Endothelial cell of umbilical vein (primary cell): ENCODE measurements around the gene NUMA1. TPM values are rescaled to one million over a fixed set of nuclear protein-coding genes. Genes with fewer than 3 reads are reported as not detected.

Source experiments
- BruUV-seq: library from RNA; stranded (reverse); fragments of 400-500 nt; replicated peaks from 2 replicates; lab custom pipeline; 2021; lab: Mats Ljungman, UMichigan
- CTCF ChIA-PET: fragments of 300-600, 350-600 bp; sonication (Branson Sonifier 250); formaldehyde crosslinking; loops from one replicate; lab custom pipeline; 2021; ENCODE audit warnings: antibody characterized with exemption, inconsistent platforms; lab: Charles Lee
- POLR2A ChIA-PET: fragments of 300-600, 350-600 bp; sonication (Branson Sonifier 250); formaldehyde crosslinking; loops from one replicate; lab custom pipeline; 2021; ENCODE audit warnings: antibody characterized with exemption, inconsistent platforms; lab: Charles Lee
- DNase-seq: peaks from one replicate; pipeline ENCODE4 v3.0.0-alpha.2; 2011; ENCODE audit warnings: low read depth, low spot score
- FAIRE-seq: peaks from 2 replicates; lab custom pipeline; 2011; peaks lifted over from hg19 to GRCh38; lab: Jason Lieb, UNC
- H2AFZ ChIP-seq: 2 replicates; pipeline ENCODE4 v1.6.0; 2012; ENCODE audit warnings: low read depth, low read length, control low read depth, inconsistent platforms
- H3K27ac ChIP-seq: 2 replicates; pipeline ENCODE4 v1.5.1; 2011; ENCODE audit warnings: low read depth, mild to moderate bottlenecking, control low read depth, low read length, moderate library complexity; ENCODE audit not compliant: insufficient read depth
- H3K27me3 ChIP-seq, 2 experiments: 2 replicates each; pipeline versions ENCODE4 v1.6.0 to v1.6.1; 2011; ENCODE audit warnings: low read length in 2 of 2, mixed read lengths in 1 of 2; ENCODE audit not compliant: control insufficient read depth in 2 of 2, insufficient read depth in 2 of 2
- H3K36me3 ChIP-seq, 2 experiments: 2 replicates in 1 of 2; 3 replicates in 1 of 2; pipeline ENCODE4 v1.5.1; 2011; ENCODE audit warnings: low read length in 2 of 2, mild to moderate bottlenecking in 1 of 2, moderate library complexity in 1 of 2; ENCODE audit not compliant: control insufficient read depth in 2 of 2, insufficient read depth in 2 of 2; ENCODE audit errors: extremely low read depth in 1 of 2
- H3K4me1 ChIP-seq: 3 replicates; pipeline ENCODE4 v1.5.1; 2011; ENCODE audit warnings: mild to moderate bottlenecking, low read length; ENCODE audit not compliant: control insufficient read depth, insufficient read depth; ENCODE audit errors: extremely low read depth
- H3K4me2 ChIP-seq: 2 replicates; pipeline ENCODE4 v1.6.1; 2011; ENCODE audit warnings: low read length, control low read depth, mixed read lengths; ENCODE audit not compliant: insufficient read depth
- H3K4me3 ChIP-seq, 3 experiments: fragments of 200-600 bp in 1 of 3; sonication (generic), shearing (Covaris generic) in 1 of 3; replicated peaks in 1 of 3; 2 replicates each; pipeline ENCODE4 v1.5.1; 2011 to 2016; ENCODE audit warnings: control low read depth in 3 of 3, low read length in 3 of 3, mild to moderate bottlenecking in 2 of 3, inconsistent platforms in 1 of 3, low read depth in 1 of 3, moderate library complexity in 1 of 3; ENCODE audit not compliant: insufficient read depth in 1 of 3
- H3K79me2 ChIP-seq: 2 replicates; pipeline ENCODE4 v1.6.0; 2012; ENCODE audit warnings: low read length, inconsistent platforms; ENCODE audit not compliant: control insufficient read depth, insufficient read depth
- H3K9ac ChIP-seq: replicated peaks from 2 replicates; pipeline ENCODE3; 2011; ENCODE audit warnings: low read length, control low read depth; ENCODE audit not compliant: insufficient read depth; ENCODE audit errors: extremely low read depth
- H3K9me1 ChIP-seq: replicated peaks from 3 replicates; pipeline ENCODE4 v1.6.0; 2011; ENCODE audit warnings: mild to moderate bottlenecking, low read length; ENCODE audit not compliant: control insufficient read depth, insufficient read depth; ENCODE audit errors: extremely low read depth
- H3K9me3 ChIP-seq: replicated peaks from 2 replicates; pipeline ENCODE4 v1.5.1; 2012; ENCODE audit warnings: low read length, inconsistent platforms; ENCODE audit not compliant: control insufficient read depth, insufficient read depth
- H4K20me1 ChIP-seq: replicated peaks from 2 replicates; pipeline ENCODE3; 2011; ENCODE audit warnings: mild to moderate bottlenecking, low read length; ENCODE audit not compliant: control insufficient read depth, insufficient read depth; ENCODE audit errors: extremely low read depth
- EZH2 ChIP-seq: IDR thresholded peaks from 2 replicates; pipeline ENCODE4 v1.6.1; 2012; ENCODE audit warnings: borderline replicate concordance, low read depth, mild to moderate bottlenecking, moderate library complexity, low read length, inconsistent platforms; ENCODE audit not compliant: severe bottlenecking
- FOS ChIP-seq: IDR thresholded peaks from 2 replicates; pipeline ENCODE4 v1.6.1; 2011; ENCODE audit warnings: mild to moderate bottlenecking, low read length, moderate library complexity, borderline replicate concordance; ENCODE audit not compliant: insufficient read depth
- GATA2 ChIP-seq: IDR thresholded peaks from 2 replicates; pipeline ENCODE4 v1.7.0; 2011; ENCODE audit warnings: low read depth, mild to moderate bottlenecking, moderate library complexity, mixed read lengths, low read length; ENCODE audit not compliant: insufficient read length, insufficient read depth
- JUN ChIP-seq: IDR thresholded peaks from 2 replicates; pipeline ENCODE4 v1.6.1; 2011; ENCODE audit warnings: borderline replicate concordance, low read depth; ENCODE audit not compliant: insufficient read length, insufficient read depth
- MYC ChIP-seq: IDR thresholded peaks from one replicate; pipeline ENCODE4 v1.6.1; 2011; ENCODE audit warnings: mild to moderate bottlenecking, low read depth, low read length
- POLR2A ChIP-seq: IDR thresholded peaks from 2 replicates; pipeline ENCODE4 v1.6.1; 2012; ENCODE audit warnings: low read depth, mild to moderate bottlenecking, control low read depth, low read length
- POLR2AphosphoS5 ChIP-seq: IDR thresholded peaks from 2 replicates; pipeline ENCODE4 v1.6.1; 2012; ENCODE audit warnings: low read depth, mild to moderate bottlenecking, control low read depth, low read length, moderate library complexity; ENCODE audit not compliant: insufficient read depth
- dilution Hi-C: fragments of 300-500 bp; cut with MboI; formaldehyde crosslinking; loops from one replicate; pipeline ENCODE4 v1.15.0; 2019; ENCODE audit warnings: low sequenced_read_pairs; ENCODE audit not compliant: extremely low pct_ligation_motif_present
- intact Hi-C: fragments of 100-400 bp; cut with micrococcal nuclease; formaldehyde crosslinking; loops from one replicate; pipeline ENCODE4 v1.10.0; 2022
- polyA plus RNA-seq, 4 experiments: library from polyadenylated mRNA; depleted of rRNA in 3 of 4; stranded (reverse) in 3 of 4; unstranded in 1 of 4; fragments of >200 nt; gene quantifications; 2 replicates each; pipeline versions ENCODE4 v1.2.1 to v1.2.3, GENCODE V29; 2011 to 2012; ENCODE audit warnings: missing spikeins in 1 of 4
- total RNA-seq: library from RNA; stranded (reverse); gene quantifications from 2 replicates; pipeline ENCODE4 v1.2.3, GENCODE V29; 2021
- TF ChIP-seq, protein P1 (sequence below), 2 donors: IDR thresholded peaks; 1 replicate in 1 of 2; 2 replicates in 1 of 2; pipeline ENCODE4 v1.5.1; 2011; ENCODE audit warnings: low read length in 2 of 2, mild to moderate bottlenecking in 2 of 2, moderate library complexity in 2 of 2, control low read depth in 1 of 2, inconsistent platforms in 1 of 2, low read depth in 1 of 2; ENCODE audit not compliant: insufficient read depth in 1 of 2; ENCODE audit errors: extremely low read depth in 1 of 2
- TF ChIP-seq, protein P2 (sequence below): IDR thresholded peaks from 2 replicates; pipeline ENCODE4 v1.6.1; 2011; ENCODE audit not compliant: insufficient read depth, insufficient read length

Gene NUMA1
- total and polyA plus RNA-seq, 2 donors (not counting 3 experiments of a cell fraction or from before 2014, with no cell fraction given) = 120 to 164 TPM

DNA sequence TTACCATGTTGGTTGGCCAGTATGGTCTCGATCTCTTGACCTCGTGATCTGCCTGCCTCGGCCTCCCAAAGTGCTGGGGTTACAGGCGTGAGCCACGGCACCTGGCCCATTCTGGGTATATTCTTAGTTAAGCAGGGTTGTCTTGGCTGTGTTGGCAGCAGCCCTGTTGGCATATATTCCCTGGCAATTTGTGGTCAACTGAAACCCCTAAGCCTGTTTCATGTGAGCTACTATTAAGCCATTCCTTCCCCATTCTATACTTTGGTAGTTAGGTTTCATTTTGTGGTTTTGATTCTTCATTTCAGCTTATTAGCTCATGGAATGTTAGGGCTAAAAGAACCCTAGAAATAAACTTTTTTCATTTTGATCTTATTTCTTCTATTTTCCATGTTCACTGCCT, 103.8 kb downstream of the NUMA1 start:
- ChIA-PET CTCF (interaction anchor here (0.6 to 3.7 kb wide), 21 partner anchors 8 to 1439 kb away, joined by 3 to 38 read pairs (median 4); partner anchors contain the start of genes CLPB and XNDC1N), POLR2A (no interaction called here)
- BruUV-seq = no TSS peak
- Histone ChIP-seq H3K9me1 (no peaks in the 10 kb centered on the region), H3K4me1 (no peaks in the 10 kb centered on the region), H3K4me3 (no peak overlapping the region), H3K79me2 (peaks cover 73% of the 10 kb centered on the region), H4K20me1 (no peaks in the 10 kb centered on the region), H3K9ac (no peak overlapping the region), H2AFZ (no peak overlapping the region), H3K27me3 (no peaks in the 10 kb centered on the region), H3K36me3 (peaks cover 3 to 20% of the 10 kb centered on the region in 2 experiments), H3K4me2 (no peak overlapping the region), H3K9me3 (no peaks in the 10 kb centered on the region), H3K27ac (no peak overlapping the region)
- dilution Hi-C loops (no loop called here), intact Hi-C loops (loop anchor here (2.0 kb wide), 2 partner anchors 438 to 454 kb away; no protein-coding TSS in a partner anchor)
- FAIRE-seq (no peak), DNase-seq (no peak)
- no peak for TF ChIP-seq POLR2A
- no peak for TF ChIP-seq FOS
- no peak for TF ChIP-seq EZH2
- TF ChIP-seq, protein P1, sequence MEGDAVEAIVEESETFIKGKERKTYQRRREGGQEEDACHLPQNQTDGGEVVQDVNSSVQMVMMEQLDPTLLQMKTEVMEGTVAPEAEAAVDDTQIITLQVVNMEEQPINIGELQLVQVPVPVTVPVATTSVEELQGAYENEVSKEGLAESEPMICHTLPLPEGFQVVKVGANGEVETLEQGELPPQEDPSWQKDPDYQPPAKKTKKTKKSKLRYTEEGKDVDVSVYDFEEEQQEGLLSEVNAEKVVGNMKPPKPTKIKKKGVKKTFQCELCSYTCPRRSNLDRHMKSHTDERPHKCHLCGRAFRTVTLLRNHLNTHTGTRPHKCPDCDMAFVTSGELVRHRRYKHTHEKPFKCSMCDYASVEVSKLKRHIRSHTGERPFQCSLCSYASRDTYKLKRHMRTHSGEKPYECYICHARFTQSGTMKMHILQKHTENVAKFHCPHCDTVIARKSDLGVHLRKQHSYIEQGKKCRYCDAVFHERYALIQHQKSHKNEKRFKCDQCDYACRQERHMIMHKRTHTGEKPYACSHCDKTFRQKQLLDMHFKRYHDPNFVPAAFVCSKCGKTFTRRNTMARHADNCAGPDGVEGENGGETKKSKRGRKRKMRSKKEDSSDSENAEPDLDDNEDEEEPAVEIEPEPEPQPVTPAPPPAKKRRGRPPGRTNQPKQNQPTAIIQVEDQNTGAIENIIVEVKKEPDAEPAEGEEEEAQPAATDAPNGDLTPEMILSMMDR (IDR thresholded peaks at IDR 0.05; ENCODE audit: extremely low read depth in 1 of 2, insufficient read depth in 1 of 2, low read depth in 1 of 2, low read length in 2 of 2) = no peak
- TF ChIP-seq, protein P2, sequence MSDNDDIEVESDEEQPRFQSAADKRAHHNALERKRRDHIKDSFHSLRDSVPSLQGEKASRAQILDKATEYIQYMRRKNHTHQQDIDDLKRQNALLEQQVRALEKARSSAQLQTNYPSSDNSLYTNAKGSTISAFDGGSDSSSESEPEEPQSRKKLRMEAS = no peak
- TF ChIP-seq MYC = no peak
- TF ChIP-seq GATA2 = no peak
- no peak for TF ChIP-seq JUN
- no peak for TF ChIP-seq POLR2AphosphoS5
